GM12892 (cell line): Measurements from ENCODE around the gene LRRC45.

Experiments
- DNase-seq: peaks from one replicate; pipeline ENCODE4 v3.0.0; 2011; ENCODE audit not compliant: insufficient read length
- FAIRE-seq: peaks from 2 replicates; lab custom pipeline; 2011; peaks lifted over from hg19 to GRCh38; lab: Jason Lieb, UNC
- POLR2A ChIP-seq: IDR thresholded peaks from 2 replicates; pipeline ENCODE4 v1.6.1; 2011; ENCODE audit warnings: low read depth, low read length, control low read depth
- POLR2AphosphoS5 ChIP-seq: IDR thresholded peaks from 2 replicates; pipeline ENCODE4 v1.6.1; 2011; ENCODE audit warnings: low read depth, low read length, control low read depth
- TAF1 ChIP-seq: IDR thresholded peaks from 2 replicates; pipeline ENCODE4 v1.6.1; 2011; ENCODE audit warnings: low read depth, mild to moderate bottlenecking, control low read depth, low read length, borderline replicate concordance

Gene LRRC45

DNA sequence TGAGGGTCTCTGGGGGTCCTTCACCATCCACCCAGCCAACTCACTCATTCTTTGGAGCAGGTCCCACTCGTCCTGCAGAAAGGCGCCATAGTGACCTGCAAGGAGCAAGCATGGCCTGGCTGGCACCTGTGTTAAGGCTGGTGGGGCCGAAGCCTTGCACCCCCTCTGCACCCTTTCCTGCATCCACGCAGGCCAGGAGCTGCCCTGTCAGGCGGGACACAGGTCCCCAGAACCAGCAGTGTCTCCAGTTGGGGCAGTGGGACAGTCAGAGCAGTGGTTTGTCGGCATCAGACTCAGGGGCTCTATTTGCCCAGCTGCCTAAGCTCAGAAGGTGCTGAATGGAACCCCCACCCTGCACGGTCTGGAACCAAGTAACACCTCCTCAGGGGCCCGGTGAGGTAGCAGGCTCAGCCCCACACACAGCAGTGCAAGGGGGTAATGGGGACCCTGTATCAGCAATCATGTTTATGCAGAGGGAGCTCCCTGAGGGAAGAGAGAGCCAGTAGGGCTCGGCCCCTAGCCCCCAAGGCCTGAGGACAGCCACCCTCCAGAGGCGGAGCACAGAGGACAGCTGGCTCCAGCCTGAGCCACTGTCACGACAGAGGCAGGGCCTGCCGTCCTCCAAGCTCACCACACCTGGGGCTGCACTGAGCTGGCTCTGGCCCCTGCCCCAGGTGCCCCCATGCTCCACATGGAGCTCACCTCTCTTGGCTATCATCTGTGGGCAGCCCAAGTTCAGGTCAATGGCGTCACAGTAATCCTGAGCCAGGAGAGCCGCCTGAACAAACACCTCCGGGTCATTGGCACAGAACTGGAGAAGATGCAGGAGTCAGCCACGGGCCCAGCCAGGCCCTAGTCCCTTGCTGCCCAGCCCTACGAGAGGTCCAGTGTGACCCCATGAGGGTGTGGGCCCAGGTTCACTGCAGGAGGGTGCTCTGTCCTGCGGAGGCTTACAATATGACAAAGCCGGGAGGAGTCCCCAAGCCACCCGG, 40.6 kb downstream of the LRRC45 start:
- TF ChIP-seq POLR2AphosphoS5 (no peak), TAF1 (no peak), POLR2A (no peak)
- DNase-seq (no peak), FAIRE-seq (no peak)

DNA sequence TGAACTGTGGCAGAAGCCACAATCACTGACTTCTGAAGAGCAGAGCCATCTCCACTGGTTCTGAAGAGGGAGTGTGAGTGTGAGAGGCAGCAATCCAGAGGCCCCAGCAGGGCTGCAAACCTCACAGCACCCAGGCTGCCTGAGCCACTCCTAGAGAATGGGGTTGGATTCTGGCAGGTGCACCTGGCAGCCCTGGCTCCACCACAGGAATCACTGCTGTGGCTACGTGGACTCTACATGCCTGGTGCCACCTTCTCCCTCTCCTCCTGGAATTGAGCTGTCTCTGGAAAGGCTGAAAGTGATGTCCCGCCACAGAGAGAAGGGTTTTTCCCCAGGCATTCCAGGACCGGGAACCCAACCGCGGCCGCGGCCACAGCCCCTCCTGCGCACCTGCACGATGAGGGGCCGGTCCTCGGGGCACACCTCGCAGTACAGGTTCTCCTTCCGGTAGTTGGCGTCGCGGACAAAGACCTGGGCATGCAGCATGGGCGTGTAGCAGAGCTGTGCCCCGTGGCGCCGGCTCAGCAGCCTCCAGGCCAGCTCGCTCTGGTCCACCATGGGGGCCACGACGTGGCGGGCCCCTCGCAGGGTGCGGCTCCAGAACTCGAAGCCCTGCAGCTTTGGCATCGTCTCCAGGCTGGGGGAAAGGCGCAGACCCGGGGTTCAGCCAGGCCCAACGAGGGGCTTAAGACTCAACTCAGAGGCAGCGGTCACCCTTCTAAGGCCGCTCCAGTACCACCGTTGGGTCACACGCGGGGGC, 41.5 kb downstream of the LRRC45 start:
- no peak for FAIRE-seq
- TF ChIP-seq POLR2AphosphoS5 (no peak), TAF1 (no peak), POLR2A (no peak)
- no peak for DNase-seq

DNA sequence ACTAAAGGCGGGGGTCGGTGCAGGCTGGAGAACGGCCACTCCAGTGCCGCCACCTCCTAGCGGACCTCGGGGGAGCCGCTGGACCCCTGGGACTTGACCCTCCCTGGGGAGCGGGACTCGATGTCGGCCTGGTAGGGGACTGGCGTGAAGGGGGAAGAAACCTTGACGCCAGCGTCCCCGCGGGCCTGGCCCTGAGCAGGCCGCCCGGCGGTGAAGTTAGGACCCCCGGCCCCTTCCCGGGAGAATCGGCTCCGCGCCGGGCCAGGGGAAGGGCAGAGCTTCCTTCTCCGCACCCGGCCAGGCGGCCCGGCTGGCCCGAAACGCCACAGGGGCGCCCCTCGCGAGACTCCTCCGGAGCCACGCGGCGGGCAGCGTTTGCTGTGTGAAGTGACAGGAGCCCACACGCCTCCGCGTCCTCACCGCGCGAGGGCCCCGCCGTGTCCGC, 42.1 kb downstream of the LRRC45 start:
- DNase-seq = no peak
- no peak for FAIRE-seq
- TF ChIP-seq POLR2A = no peak
- TF ChIP-seq POLR2AphosphoS5 = no peak
- no peak for TF ChIP-seq TAF1

DNA sequence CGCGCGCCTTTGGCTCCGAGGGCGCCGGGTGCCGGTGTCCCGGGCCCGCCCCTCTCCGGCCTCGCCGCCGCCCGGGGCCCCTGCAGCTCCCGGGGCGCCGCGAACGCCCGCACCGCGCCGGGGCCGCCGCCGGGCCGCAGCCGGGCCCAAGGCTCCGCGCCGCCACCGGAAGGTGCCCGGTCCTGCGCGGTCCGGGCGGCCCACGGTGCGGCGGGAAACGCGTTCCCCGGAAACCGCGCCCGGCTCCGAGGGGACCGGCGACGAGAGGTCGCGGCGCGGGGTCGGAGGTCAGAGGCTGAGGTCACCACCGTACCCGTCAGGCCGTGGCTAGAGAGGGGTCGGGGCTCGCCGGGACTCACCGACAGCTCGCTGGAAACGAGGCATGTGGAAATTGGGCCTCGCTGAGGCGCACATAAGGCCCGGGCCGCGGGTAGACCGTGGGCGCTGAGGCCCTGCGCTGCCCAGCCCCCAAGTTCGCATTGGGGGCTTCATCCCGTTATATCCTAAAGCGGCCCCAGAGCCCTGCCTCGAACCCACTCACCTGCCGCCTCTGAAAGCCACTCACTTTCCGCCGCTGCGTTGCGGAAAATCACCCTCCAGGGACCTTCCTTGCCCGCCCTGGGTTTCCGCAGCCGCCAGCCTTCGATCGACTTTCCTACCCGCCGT, 42.7 kb downstream of the LRRC45 start, which contains the start of gene DUS1L:
TSS of gene DUS1L (minus strand) at position 167 of the 666 bp plus-strand sequence. CDS start 745 bp downstream, outside the sequence.
- DNase-seq = peak; percentile 96
- FAIRE-seq = peak; percentile 90

DNA sequence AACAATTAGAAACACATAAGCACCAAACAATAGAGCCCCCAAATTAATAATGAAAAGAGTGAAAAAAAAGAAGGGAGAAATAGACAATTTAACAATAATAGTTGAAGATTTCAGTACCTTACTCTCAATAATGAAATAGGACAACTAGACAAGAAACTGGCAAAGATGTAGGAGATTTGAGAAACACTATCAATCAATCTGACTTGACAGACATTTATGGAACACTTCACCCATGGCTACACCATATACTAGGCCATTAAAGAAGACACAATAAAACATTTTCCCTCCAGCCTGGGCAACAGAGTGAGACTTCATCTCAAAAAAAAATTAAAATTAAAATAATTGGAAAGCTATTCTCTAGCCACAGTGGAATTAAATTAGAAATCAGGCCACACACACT, 47.5 kb downstream of the LRRC45 start:
- DNase-seq = no peak
- TF ChIP-seq TAF1 (no peak), POLR2AphosphoS5 (no peak), POLR2A (no peak)
- no peak for FAIRE-seq

More for the DNA sequence above, 42.7 kb downstream of the LRRC45 start, which contains the start of gene DUS1L:
- TF ChIP-seq POLR2A (no peak), POLR2AphosphoS5 (0 out of 2 replicates have a peak, but pooled peaks have one; percentile 34), TAF1 (peak; percentile 83; the same call in 1 of the 2 replicates)

DNA sequence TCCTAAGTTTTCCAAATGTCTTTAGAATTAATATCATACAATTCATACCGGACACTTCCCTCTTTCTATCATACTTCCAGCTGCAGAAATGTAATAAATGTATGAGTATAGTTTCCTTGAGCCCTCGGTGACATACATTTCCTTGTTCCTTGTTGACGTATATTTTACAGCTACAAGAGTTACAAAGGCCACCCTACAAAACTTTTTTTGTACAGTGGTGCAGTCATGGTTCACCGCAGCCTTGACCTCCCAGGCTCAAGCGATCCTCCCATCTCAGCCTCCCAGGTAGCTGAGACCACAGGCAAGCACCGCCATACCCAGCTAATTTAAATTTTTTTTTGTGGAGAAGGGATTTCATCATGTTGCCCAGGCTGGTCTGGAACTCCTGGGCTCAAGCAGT, 49.7 kb downstream of the LRRC45 start:
- FAIRE-seq (no peak), DNase-seq (no peak)
- TF ChIP-seq POLR2AphosphoS5 (no peak), POLR2A (no peak), TAF1 (no peak)

DNA sequence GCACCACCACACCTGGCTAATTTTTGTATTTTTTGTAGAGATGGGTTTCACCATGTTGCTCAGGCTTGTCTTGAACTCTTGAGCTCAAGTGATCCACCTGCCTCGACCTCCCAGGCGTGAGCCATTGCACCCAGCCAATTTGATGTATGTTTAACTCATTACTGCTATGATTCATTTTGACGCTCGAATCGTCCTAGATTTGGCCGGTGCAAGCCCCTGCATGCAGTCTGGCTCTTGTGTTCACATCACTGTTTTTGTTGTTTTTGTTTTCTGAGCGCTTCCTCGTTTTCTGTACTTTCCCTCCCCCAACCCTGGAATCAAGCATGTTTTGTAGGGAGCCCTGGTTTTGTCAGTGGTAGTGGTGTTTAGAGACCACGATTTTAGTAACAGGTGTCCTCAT, 50.3 kb downstream of the LRRC45 start:
- DNase-seq (no peak), FAIRE-seq (no peak)
- TF ChIP-seq POLR2AphosphoS5 (no peak), POLR2A (no peak), TAF1 (no peak)

DNA sequence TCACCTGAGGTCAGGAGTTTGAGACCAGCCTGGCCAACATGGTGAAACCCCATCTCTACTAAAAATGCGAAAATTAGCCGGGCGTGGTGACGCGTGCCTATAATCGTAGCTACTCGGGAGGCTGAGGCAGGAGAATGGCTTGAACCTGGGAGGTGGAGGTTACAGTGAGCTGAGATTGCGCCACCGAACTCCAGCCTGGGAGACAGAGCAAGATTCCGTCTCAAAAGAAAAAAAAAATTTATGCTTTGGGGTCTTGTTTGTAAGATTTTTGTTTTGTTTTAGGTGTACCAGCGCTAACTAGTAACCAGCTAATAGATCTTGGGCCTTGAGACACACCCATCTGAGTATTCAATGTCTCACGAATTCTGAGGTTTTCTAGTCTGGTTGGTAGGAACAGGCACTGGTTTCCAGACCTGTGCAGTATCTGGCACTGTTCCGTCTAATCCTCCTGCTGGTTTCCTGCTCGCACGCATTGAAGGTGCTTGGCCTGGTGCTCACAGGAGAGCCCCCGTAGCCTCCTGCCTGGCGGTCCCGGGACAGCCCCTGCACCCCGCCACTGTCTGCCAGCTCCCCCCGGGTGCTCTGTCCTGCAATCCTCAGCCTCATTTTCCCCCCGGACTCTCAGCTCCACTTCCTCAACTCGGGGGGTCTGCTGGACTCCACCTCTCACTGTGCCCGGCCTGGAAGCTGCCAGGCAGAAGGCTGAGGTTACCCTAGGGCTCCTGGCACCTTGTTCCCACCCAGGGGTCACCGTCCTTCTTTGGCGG, 53.1 kb downstream of the LRRC45 start:
- DNase-seq (no peak), FAIRE-seq (no peak)
- TF ChIP-seq POLR2A = no peak
- no peak for TF ChIP-seq POLR2AphosphoS5
- no peak for TF ChIP-seq TAF1

DNA sequence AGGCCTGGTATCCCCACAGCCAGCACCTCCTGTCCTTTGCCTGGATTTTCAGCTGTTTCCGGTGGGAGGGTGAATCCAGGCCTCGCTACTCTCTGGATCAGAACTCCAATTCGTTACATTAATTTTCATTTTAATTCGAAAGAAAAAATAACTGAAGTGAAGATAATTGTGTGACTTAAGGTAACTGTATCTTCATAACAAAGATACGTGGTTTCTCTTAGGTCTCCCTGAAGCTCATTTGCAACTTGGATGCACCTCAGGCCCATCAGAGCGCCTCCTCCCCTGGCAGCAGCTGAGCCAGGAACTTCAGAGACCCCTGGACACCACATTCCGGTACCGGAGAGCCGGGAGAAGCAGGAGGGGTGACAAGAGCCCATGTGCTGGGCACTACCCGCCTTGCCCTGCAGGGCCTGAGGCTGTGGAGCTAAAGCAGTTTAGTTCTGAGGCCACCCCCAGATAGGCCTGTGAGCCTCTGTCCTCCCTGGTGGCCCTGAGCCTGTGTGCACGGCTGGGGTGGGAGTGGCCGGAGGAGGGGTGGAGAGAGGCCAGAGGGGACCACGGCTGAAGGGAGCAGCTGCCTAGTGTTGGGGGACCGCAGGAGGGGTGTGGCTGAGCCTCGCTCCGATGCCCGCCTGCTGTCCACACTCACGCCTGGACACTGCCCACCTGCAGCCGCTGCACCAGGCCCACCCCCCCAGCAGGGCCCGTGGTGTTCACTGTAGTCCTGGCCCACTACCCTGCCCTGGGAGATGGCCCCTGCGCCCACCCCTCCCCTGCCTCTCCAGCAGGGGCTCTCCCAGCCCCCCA, 53.9 kb downstream of the LRRC45 start:
- DNase-seq (no peak), FAIRE-seq (no peak)
- TF ChIP-seq POLR2AphosphoS5 (peak; percentile 72), POLR2A (peak; percentile 52), TAF1 (no peak)
